Neutrophil (primary cell): ENCODE results near the gene KLHL17.

Source experiments
- H3K27ac ChIP-seq: fragments of 200-600 bp; sonication (generic); 2 replicates; pipeline ENCODE4 v1.5.1; 2016; ENCODE audit warnings: mild to moderate bottlenecking, moderate library complexity
- H3K27me3 ChIP-seq: fragments of 200-600 bp; sonication (generic); 2 replicates; pipeline ENCODE4 v1.6.0; 2016; ENCODE audit warnings: mild to moderate bottlenecking
- H3K36me3 ChIP-seq: fragments of 200-600 bp; sonication (generic); 2 replicates; pipeline ENCODE4 v1.5.1; 2017
- H3K4me1 ChIP-seq, 2 experiments: fragments of 200-600 bp in 1 of 2; sonication (generic) in 1 of 2; 1 replicate in 1 of 2; 2 replicates in 1 of 2; pipeline versions ENCODE4 v1.5.1 to v1.6.1; 2013 to 2016; ENCODE audit warnings: low read depth in 1 of 2, low read length in 1 of 2, mild to moderate bottlenecking in 1 of 2, moderate library complexity in 1 of 2; ENCODE audit not compliant: control insufficient read depth in 1 of 2, insufficient read depth in 1 of 2
- H3K4me3 ChIP-seq, 2 experiments: fragments of 200-600 bp in 1 of 2; sonication (generic) in 1 of 2; 1 replicate in 1 of 2; 2 replicates in 1 of 2; pipeline ENCODE4 v1.5.1; 2013 to 2016; ENCODE audit warnings: low read depth in 1 of 2, low read length in 1 of 2, mild to moderate bottlenecking in 1 of 2, moderate library complexity in 1 of 2
- H3K9me3 ChIP-seq: fragments of 200-600 bp; sonication (generic); 2 replicates; pipeline ENCODE4 v1.5.1; 2016
- TF ChIP-seq, protein P1 (sequence below): fragments of 200-600 bp; sonication (generic); IDR thresholded peaks from 2 replicates; pipeline ENCODE4 v1.5.1; 2016; ENCODE audit warnings: antibody characterized with exemption

The KLHL17 gene

DNA sequence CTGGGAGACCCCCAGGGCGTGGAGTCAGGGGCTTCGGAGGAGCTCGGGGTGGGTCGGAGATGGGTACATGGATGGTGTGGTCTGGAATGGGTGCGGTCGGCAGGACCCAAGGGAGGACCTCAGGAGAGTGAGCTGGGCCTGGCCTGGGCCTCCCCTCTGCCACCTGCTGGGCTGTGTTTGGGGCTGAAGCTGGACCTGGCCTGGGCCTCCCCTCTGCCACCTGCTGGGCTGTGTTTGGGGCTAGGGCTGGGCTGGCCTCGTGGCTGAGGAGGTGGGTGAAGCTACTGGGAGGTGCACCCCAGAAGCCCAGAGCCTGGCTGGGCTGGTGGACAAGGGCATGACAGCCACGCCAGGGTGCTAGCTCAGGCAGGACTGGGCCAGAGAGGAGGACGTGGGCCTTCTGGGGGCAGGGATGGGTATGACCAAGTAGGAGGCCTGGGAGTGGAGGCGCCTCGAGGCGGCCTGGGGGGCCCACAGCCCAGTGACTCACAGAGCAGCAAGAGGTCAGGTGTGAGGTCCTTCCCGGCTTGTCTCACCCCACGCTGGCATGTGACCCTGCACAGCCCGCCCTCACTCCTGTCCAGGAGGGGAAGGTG lies 22.2 kb upstream of the KLHL17 start:
- Histone ChIP-seq H3K36me3 (no peaks in the 10 kb centered on the region), H3K4me3 (no peak overlapping the region), H3K27me3 (peaks cover 92% of the 10 kb centered on the region), H3K27ac (no peak overlapping the region), H3K9me3 (no peaks in the 10 kb centered on the region), H3K4me1 (peaks cover 0 to 23% of the 10 kb centered on the region in 2 experiments)
- TF ChIP-seq, protein P1, sequence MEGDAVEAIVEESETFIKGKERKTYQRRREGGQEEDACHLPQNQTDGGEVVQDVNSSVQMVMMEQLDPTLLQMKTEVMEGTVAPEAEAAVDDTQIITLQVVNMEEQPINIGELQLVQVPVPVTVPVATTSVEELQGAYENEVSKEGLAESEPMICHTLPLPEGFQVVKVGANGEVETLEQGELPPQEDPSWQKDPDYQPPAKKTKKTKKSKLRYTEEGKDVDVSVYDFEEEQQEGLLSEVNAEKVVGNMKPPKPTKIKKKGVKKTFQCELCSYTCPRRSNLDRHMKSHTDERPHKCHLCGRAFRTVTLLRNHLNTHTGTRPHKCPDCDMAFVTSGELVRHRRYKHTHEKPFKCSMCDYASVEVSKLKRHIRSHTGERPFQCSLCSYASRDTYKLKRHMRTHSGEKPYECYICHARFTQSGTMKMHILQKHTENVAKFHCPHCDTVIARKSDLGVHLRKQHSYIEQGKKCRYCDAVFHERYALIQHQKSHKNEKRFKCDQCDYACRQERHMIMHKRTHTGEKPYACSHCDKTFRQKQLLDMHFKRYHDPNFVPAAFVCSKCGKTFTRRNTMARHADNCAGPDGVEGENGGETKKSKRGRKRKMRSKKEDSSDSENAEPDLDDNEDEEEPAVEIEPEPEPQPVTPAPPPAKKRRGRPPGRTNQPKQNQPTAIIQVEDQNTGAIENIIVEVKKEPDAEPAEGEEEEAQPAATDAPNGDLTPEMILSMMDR = no peak

DNA sequence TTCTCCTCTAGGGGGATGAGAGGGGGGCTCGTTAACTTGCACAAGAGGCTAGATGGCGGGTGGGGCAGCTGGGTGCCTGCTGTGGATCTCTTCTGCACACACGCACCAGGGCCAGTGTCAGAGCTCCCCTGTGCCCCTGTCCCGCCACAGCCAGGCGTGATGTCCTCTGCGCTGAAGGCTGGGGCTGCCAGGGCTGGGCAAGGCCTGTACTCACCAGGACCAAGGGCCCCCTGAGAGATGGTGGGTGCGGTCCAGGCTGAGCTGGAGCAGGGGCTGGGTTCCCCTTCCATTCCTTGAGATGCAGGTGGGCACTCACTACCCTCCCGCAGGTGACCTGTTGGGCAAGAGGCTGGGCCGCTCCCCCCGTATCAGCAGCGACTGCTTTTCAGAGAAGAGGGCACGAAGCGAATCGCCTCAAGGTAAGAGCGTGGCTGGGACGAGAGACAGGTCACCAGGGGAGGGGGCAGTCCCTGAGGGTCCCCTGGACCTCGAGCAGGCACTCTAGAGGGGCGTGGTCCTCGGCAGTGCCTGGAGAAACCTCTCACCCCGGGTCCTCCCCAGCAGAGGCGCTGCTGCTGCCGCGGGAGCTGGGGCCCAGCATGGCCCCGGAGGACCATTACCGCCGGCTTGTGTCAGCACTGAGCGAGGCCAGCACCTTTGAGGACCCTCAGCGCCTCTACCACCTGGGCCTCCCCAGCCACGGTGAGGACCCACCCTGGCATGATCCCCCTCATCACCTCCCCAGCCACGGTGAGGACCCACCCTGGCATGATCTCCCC lies 21.5 kb upstream of the KLHL17 start:
- H3K9me3 ChIP-seq = no peaks in the 10 kb centered on the region
- no peaks in the 10 kb centered on the region for H3K36me3 ChIP-seq
- peaks cover 92% of the 10 kb centered on the region for H3K27me3 ChIP-seq
- H3K4me3 ChIP-seq = no peak overlapping the region
- H3K4me1 ChIP-seq = peaks cover 0 to 23% of the 10 kb centered on the region in 2 experiments
- H3K27ac ChIP-seq = no peak overlapping the region
- TF ChIP-seq, protein P1 = no peak

DNA sequence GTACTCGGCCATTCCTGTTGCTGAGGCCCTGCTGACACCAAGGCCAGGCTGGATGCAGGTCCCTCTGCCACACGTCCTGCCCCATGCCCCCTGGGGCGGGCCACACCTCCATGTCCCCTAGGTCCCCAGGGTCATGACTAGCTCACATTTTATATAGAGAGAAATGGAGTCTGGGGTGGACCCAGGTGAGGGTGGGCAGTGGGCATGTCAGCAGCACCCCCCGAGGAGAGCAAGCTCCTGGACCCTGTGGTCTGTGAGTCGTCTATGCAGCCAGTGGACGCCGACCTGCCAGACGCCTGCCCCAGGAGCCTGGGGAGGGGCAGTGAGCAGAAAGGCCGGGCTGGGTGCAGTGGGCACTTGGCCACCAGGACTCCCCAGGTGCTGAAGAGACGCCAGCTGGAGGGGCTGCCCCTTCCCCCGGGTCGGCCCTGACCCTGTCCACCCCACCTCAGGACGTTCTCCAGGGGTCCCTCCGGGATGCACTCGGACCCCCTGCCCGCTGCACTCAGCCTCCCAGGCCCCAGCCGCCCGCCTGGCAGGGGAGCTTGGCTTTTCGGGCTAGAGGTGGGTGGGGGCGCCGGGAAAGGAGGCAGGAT lies 20.8 kb upstream of the KLHL17 start:
- Histone ChIP-seq H3K36me3 (peaks cover 6% of the 10 kb centered on the region), H3K27ac (no peak overlapping the region), H3K4me1 (peaks cover 0 to 23% of the 10 kb centered on the region in 2 experiments), H3K4me3 (no peak overlapping the region), H3K27me3 (peaks cover 94% of the 10 kb centered on the region), H3K9me3 (no peaks in the 10 kb centered on the region)
- TF ChIP-seq, protein P1 = no peak

DNA sequence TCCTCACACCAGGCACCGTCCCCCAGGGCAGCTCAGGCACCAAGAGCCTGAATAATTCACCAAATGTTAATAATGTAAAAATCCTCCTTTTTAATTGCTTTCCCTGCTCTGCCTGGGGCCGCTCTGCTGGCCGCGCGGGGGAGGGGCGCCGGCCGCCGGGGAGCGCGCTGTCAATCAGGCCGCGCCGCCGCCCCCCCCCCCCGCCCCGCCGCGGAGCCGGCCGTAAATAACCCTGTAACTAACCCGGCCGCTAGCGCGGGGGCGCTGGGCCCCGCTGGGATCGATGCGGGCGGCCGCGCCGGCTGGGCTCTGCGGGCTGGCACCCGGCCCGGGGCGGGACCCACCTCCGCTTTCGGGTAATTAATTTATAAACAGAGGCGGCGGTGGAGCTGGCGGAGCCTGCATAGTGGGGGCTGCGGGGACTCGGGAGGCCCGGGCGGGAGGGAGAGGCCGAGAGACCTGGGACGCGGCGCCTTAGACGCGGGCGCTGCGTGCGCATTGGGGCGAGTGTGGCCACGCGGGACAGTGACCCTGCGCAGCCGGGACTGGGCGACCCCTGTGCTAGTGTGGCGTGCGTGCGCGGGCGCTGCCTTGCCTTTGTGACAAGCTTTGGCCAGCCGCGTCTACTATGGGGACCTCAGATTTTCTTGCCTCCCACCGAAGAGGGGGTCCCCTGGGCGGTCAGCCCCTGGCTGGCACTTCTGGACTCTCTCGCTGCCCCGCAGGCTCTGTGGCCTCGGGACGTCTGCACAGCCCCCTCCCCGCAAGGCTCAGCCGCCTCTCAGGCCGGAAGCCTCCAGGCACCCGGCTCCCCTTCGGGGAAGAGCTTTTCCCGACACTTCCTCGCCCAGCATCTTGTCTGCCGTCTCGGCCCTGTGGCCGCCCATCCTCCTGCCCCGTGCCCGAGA lies 20.0 kb upstream of the KLHL17 start:
- Histone ChIP-seq H3K4me1 (peaks cover 0 to 23% of the 10 kb centered on the region in 2 experiments), H3K4me3 (no peak overlapping the region)

More for the DNA sequence above, 20.0 kb upstream of the KLHL17 start:
- peaks cover 13% of the 10 kb centered on the region for H3K36me3 ChIP-seq
- TF ChIP-seq, protein P1 = no peak
- H3K27me3 ChIP-seq = peaks cover 87% of the 10 kb centered on the region
- H3K9me3 ChIP-seq = no peaks in the 10 kb centered on the region
- no peak overlapping the region for H3K27ac ChIP-seq
